ENCODE data around the gene SPINK2. TPM values are rescaled to one million over a fixed set of nuclear protein-coding genes. Genes with fewer than 3 reads are reported as not detected.

SPINK2 gene
- total and polyA plus RNA-seq, 10 of the 15 experiments (the other 5 are each of a cell fraction or from before 2014, with no cell fraction given): 0.13 to 1.0 (median 0.61) TPM; not detected in 1

- TF ChIP-seq IRF3 (IDR thresholded peaks at IDR 0.05) (no peak), ZSCAN29 (IDR thresholded peaks at IDR 0.05) (no peak), ZNF622 (IDR thresholded peaks at IDR 0.05) (no peak), ZBTB33 (IDR thresholded peaks at IDR 0.05) (no peak), TCF3 (IDR thresholded peaks at IDR 0.05; ENCODE audit: borderline replicate concordance, insufficient read depth, low read depth, low read length) (no peak), MYB (IDR thresholded peaks at IDR 0.05; ENCODE audit: borderline replicate concordance, low read depth, low read length) (no peak), USF1 (IDR thresholded peaks at IDR 0.05; ENCODE audit: borderline replicate concordance, extremely low read length, insufficient read depth, low read depth, low read length) (no peak), GATAD2B (conservative IDR thresholded peaks at IDR 0.05; ENCODE audit: low read depth) (no peak), SP1 (IDR thresholded peaks at IDR 0.05; ENCODE audit: low read depth, low read length) (no peak), POU2F2 (IDR thresholded peaks at IDR 0.05; ENCODE audit: borderline replicate concordance, low read depth, low read length) (peak; percentile 80; the same call in 1 of the 3 replicates), EED (IDR thresholded peaks at IDR 0.05; ENCODE audit: low read depth) (no peak), SIX5 (IDR thresholded peaks at IDR 0.05; ENCODE audit: low read depth, low read length, severe bottlenecking) (no peak), IKZF1 (conservative IDR thresholded peaks at IDR 0.05) (0 out of 2 replicates have a peak, but pooled peaks have one; percentile 15), SPI1 (IDR thresholded peaks at IDR 0.05; ENCODE audit: borderline replicate concordance, insufficient read depth, low read depth, low read length) (peak; percentile 52; the same call in 1 of the 2 replicates), STAT1 (conservative IDR thresholded peaks at IDR 0.05) (no peak), ZBTB11 (CRISPR knock-in tag; IDR thresholded peaks at IDR 0.05) (no peak), NR2C1 (IDR thresholded peaks at IDR 0.05) (no peak), MYC (IDR thresholded peaks at IDR 0.05; ENCODE audit: insufficient read depth, insufficient read length, insufficient replicate concordance, low read length, severe bottlenecking) (no peak), NFXL1 (IDR thresholded peaks at IDR 0.05; ENCODE audit: borderline replicate concordance) (no peak), RUNX3 (IDR thresholded peaks at IDR 0.05; ENCODE audit: low read length) (peak; percentile 91), RAD51 (IDR thresholded peaks at IDR 0.05) (no peak), EZH2 (IDR thresholded peaks at IDR 0.05; ENCODE audit: borderline replicate concordance, control insufficient read depth, low read depth, low read length) (no peak), ZNF207 (IDR thresholded peaks at IDR 0.05; ENCODE audit: borderline replicate concordance) (no peak)
Measured at GRCh38 chr4:56791316-56791715, 30.2 kb downstream of the SPINK2 start (continued).

Data from GM12878 (cell line).